Measurements from ENCODE around the gene CXCR1.
A peak's percentile ranks its signal among the peaks of the same experiment; 100 is the strongest.
"Not testable (repeated sequence)": the region's sequence is repeated elsewhere in the genome, so short reads cannot be mapped to it uniquely, and the experiment has no call there.

Gene CXCR1

GRCh38 chr2:218137514-218137913 is 29.2 kb downstream of the CXCR1 start:
- Mint-ChIP-seq H3K4me3 (no peak overlapping the region), H3K27ac (no peak overlapping the region), H3K27me3 (peaks cover 43% of the 10 kb centered on the region), H3K4me1 (ENCODE audit: low read depth) (no peaks in the 10 kb centered on the region), H3K36me3 (ENCODE audit: low read depth) (no peaks in the 10 kb centered on the region), H3K9me3 (no peaks in the 10 kb centered on the region)

GRCh38 chr2:218130822-218131221 is 35.9 kb downstream of the CXCR1 start:
- Mint-ChIP-seq H3K4me3 (no peak overlapping the region), H3K36me3 (ENCODE audit: low read depth) (no peaks in the 10 kb centered on the region), H3K27me3 (peaks cover 10% of the 10 kb centered on the region), H3K27ac (no peak overlapping the region), H3K9me3 (no peaks in the 10 kb centered on the region), H3K4me1 (ENCODE audit: low read depth) (no peaks in the 10 kb centered on the region)

- Mint-ChIP-seq H3K4me3 (no peak overlapping the region), H3K4me1 (ENCODE audit: low read depth) (peaks cover 4% of the 10 kb centered on the region), H3K9me3 (no peaks in the 10 kb centered on the region), H3K36me3 (ENCODE audit: low read depth) (no peaks in the 10 kb centered on the region), H3K27ac (no peak overlapping the region), H3K27me3 (peaks cover 10% of the 10 kb centered on the region)
Observed at GRCh38 chr2:218130377-218130776, 36.4 kb downstream of the CXCR1 start.

GRCh38 chr2:218129458-218130135 is 37.2 kb downstream of the CXCR1 start:
- H3K27me3 Mint-ChIP-seq: peaks cover 9% of the 10 kb centered on the region
- no peak overlapping the region for H3K4me3 Mint-ChIP-seq
- H3K4me1 Mint-ChIP-seq (ENCODE audit: low read depth): peaks cover 4% of the 10 kb centered on the region
- H3K9me3 Mint-ChIP-seq: no peaks in the 10 kb centered on the region
- peak overlapping the region; percentile 57 for H3K27ac Mint-ChIP-seq
- no peaks in the 10 kb centered on the region for H3K36me3 Mint-ChIP-seq (ENCODE audit: low read depth)

- Mint-ChIP-seq H3K4me3 (no peak overlapping the region), H3K27me3 (peaks cover 5% of the 10 kb centered on the region), H3K27ac (peak overlapping the region; percentile 57), H3K36me3 (ENCODE audit: low read depth) (no peaks in the 10 kb centered on the region), H3K9me3 (no peaks in the 10 kb centered on the region), H3K4me1 (ENCODE audit: low read depth) (peaks cover 4% of the 10 kb centered on the region)
Observed at GRCh38 chr2:218128781-218129457, 37.8 kb downstream of the CXCR1 start.

- Mint-ChIP-seq H3K36me3 (ENCODE audit: low read depth) (no peaks in the 10 kb centered on the region), H3K27ac (no peak overlapping the region), H3K9me3 (no peaks in the 10 kb centered on the region), H3K4me3 (no peak overlapping the region), H3K4me1 (ENCODE audit: low read depth) (peaks cover 4% of the 10 kb centered on the region), H3K27me3 (peaks cover 5% of the 10 kb centered on the region)
Observed at GRCh38 chr2:218127929-218128455, 38.8 kb downstream of the CXCR1 start.

GRCh38 chr2:218125626-218126080 is 41.1 kb downstream of the CXCR1 start, which contains the start of gene CXCR2:
Gene CXCR2 (plus strand): TSS chr2:218126028. CDS start chr2:218134802, 8,774 bp downstream.
- Mint-ChIP-seq H3K27me3 (peaks cover 5% of the 10 kb centered on the region), H3K9me3 (peaks cover 13% of the 10 kb centered on the region), H3K4me1 (ENCODE audit: low read depth) (peaks cover 4% of the 10 kb centered on the region), H3K36me3 (ENCODE audit: low read depth) (no peaks in the 10 kb centered on the region), H3K4me3 (no peak within 1 kb of the TSS), H3K27ac (no peak within 1 kb of the TSS)

- Mint-ChIP-seq H3K4me1 (ENCODE audit: low read depth) (peaks cover 4% of the 10 kb centered on the region), H3K4me3 (no peak overlapping the region), H3K27ac (no peak overlapping the region), H3K36me3 (ENCODE audit: low read depth) (no peaks in the 10 kb centered on the region), H3K27me3 (peaks cover 5% of the 10 kb centered on the region), H3K9me3 (peaks cover 13% of the 10 kb centered on the region)
Observed at GRCh38 chr2:218125095-218125494, 41.7 kb downstream of the CXCR1 start.

- Mint-ChIP-seq H3K4me1 (ENCODE audit: low read depth) (peaks cover 4% of the 10 kb centered on the region), H3K27ac (no peak overlapping the region), H3K4me3 (no peak overlapping the region), H3K9me3 (peaks cover 13% of the 10 kb centered on the region), H3K36me3 (ENCODE audit: low read depth) (no peaks in the 10 kb centered on the region), H3K27me3 (peaks cover 5% of the 10 kb centered on the region)
Observed at GRCh38 chr2:218123986-218124385, 42.8 kb downstream of the CXCR1 start.

GRCh38 chr2:218122286-218122685 is 44.5 kb downstream of the CXCR1 start:
- H3K9me3 Mint-ChIP-seq: peaks cover 16% of the 10 kb centered on the region
- H3K27ac Mint-ChIP-seq; H3K4me3 Mint-ChIP-seq; H3K4me1 Mint-ChIP-seq (ENCODE audit: low read depth); H3K27me3 Mint-ChIP-seq; H3K36me3 Mint-ChIP-seq (ENCODE audit: low read depth): not testable (repeated sequence)

GRCh38 chr2:218121789-218122188 is 45.0 kb downstream of the CXCR1 start:
- H3K27me3 Mint-ChIP-seq; H3K4me3 Mint-ChIP-seq; H3K36me3 Mint-ChIP-seq (ENCODE audit: low read depth); H3K4me1 Mint-ChIP-seq (ENCODE audit: low read depth); H3K27ac Mint-ChIP-seq: not testable (repeated sequence)
- peaks cover 18% of the 10 kb centered on the region for H3K9me3 Mint-ChIP-seq
